HG02678 (cell line): ENCODE data around the gene PROSER3.

Experiments
- ATAC-seq: cut with Tn5 transposase; IDR thresholded peaks from one replicate; pipeline ENCODE4 v1.9.1; 2021; ENCODE audit warnings: mild to moderate bottlenecking, moderate library complexity; ENCODE audit not compliant: unreplicated experiment

The PROSER3 gene

DNA sequence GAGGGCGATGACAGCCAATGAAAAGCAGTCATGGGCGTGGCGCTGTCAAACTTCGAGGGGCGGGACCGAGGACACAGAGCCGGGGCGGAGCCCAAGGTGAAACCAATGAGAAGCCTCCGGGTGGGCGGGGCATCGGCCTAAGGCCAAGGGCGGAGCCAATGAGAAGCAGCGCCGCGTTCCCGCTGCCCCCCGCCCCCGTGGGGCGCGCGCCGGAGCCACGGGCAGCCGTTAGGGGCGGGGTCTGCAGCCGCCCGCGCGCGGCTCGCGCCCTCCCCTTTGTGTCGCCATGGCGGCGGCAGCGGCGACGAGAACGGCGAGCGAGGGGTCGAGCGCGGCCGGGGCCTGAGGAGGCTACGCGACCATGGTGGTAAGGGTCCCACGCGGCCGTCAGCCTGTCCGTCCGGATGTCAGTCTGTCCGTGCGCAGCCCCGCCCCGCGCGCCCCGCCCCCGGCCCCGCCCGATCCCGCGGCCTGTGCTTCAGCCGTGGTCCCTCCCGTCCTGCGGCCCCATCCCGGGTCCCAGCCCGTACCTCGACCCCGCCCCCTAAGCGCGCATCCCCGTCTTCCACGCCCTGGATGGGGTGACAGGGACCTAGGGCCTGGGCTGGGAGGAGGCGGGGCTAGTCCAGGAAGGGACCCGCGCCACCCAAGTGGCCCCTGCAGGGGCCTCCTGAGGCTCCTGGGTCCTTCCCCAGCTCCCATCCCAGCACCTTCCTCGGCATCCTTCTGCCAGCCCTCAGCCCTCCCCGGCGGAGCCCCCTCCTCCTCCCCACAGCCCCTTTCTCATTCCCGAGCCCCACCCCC, 17.5 kb downstream of the PROSER3 start, which contains the start of gene ARHGAP33:
ARHGAP33 (plus strand) TSS at position 267 of the 804 bp plus-strand sequence; CDS start at position 362, 95 bp downstream.
- ATAC-seq: peak; percentile 94

DNA sequence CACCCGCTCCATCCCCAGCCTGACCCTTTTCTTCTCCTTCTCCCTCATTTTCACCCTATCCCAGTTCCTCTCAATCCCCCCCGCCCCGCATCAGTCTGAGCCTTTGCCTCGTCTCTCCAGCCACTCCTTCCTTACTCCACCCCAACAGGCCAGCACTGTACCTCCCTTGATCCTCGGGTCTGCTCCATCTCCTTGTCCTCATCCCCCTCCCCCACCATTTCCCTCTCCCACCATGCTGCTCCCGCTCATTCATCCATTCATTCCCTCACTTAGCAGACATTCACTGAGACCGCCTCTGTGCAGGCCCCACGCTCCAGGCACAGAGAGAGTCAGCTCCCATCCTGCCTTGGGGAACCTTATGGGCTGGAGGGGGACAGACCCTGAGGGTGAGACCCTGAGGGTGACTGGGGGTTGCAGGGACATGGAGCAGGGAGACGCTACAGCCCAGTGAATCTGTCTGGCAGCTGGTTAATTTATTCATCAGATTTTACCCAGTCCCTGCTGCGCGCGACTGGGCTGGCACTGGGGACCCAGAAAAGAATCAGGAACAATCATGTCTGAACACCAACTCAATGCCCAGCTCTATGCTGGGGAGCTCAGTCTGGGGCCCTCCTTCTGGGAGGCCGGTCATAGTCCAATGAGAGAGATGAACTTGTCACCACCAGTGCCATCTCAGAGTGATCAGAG, 18.3 kb downstream of the PROSER3 start:
- no peak for ATAC-seq

GRCh38 chr19:35777086-35777841, 19.3 kb downstream of the PROSER3 start:
- no peak for ATAC-seq

GRCh38 chr19:35777961-35778360, 20.0 kb downstream of the PROSER3 start:
- ATAC-seq: no peak

DNA sequence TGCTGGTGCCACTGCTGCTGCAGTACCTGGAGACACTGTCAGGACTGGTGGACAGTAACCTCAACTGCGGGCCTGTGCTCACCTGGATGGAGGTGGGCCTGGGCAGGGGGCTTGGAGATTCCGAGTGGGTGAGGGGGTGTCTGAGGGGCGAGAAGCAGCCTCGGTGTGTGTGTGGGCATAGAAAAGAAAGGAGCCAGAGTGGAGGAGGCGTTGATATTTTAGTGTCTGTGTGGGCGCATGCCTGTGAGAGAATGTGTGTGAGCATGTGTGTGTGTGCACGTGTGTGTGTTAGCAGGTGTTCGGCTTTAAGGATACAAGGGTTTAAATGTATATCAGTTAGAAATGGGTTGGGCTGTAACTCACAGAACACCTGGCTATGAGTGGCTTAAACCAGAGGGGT, 21.1 kb downstream of the PROSER3 start:
- ATAC-seq: no peak

DNA sequence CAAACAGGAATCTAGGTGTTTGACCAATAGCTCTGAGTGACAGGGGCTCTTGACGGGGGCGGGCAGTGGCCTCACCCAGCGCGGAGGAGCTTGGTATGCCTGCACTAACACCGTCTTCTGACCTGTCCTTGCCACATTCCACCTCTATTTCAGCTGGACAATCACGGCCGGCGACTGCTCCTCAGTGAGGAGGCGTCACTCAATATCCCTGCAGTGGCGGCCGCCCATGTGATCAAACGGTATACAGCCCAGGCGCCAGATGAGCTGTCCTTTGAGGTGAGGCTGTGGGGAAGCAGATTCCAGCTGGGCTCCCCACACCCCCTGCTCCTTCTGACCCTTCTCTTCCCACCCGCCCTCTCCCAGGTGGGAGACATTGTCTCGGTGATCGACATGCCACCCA, 22.1 kb downstream of the PROSER3 start:
- ATAC-seq: no peak

- ATAC-seq: no peak
These were observed 22.7 kb downstream of the PROSER3 start for GRCh38 chr19:35780717-35781116.

- ATAC-seq: no peak
These were observed 23.7 kb downstream of the PROSER3 start for GRCh38 chr19:35781650-35782049.

GRCh38 chr19:35782589-35782988, 24.6 kb downstream of the PROSER3 start:
- no peak for ATAC-seq

- ATAC-seq: no peak
These were observed 25.8 kb downstream of the PROSER3 start for GRCh38 chr19:35783469-35784434.

DNA sequence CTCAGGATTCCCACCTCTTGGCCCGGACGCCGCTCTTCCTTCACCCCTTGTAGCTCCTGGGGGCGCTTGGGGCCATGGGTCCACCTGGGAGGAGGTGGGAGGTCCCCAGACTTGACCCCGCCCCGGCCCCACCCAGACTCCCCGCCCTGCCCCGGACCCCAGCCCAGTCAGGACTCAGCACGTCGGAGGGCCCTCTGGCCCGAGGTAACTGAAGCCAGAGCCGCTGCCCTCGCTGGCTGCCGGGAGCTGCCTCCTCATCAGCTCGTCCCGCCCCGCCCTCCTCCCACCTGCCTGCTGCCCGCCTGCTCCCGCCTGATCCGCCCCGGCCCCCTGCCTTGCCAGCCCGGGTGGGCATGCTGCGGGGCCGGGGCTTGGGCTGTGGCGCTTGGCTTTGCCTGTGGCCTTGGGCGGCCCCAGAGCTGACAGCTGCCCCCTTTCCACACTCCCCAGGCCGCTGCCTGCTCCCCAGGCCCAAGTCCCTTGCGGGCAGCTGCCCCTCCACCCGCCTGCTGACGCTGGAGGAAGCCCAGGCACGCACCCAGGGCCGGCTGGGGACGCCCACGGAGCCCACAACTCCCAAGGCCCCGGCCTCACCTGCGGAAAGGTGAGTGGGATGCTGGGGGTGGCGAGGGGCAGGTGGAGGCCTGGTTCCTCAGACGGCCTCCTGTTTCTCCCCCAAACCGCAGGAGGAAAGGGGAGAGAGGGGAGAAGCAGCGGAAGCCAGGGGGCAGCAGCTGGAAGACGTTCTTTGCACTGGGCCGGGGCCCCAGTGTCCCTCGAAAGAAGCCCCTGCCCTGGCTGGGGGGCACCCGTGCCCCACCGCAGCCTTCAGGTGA, 26.7 kb downstream of the PROSER3 start:
- no peak for ATAC-seq

GRCh38 chr19:35785339-35785627, 27.3 kb downstream of the PROSER3 start:
- ATAC-seq: no peak

GRCh38 chr19:35786299-35787160, 28.6 kb downstream of the PROSER3 start:
- ATAC-seq: no peak

DNA sequence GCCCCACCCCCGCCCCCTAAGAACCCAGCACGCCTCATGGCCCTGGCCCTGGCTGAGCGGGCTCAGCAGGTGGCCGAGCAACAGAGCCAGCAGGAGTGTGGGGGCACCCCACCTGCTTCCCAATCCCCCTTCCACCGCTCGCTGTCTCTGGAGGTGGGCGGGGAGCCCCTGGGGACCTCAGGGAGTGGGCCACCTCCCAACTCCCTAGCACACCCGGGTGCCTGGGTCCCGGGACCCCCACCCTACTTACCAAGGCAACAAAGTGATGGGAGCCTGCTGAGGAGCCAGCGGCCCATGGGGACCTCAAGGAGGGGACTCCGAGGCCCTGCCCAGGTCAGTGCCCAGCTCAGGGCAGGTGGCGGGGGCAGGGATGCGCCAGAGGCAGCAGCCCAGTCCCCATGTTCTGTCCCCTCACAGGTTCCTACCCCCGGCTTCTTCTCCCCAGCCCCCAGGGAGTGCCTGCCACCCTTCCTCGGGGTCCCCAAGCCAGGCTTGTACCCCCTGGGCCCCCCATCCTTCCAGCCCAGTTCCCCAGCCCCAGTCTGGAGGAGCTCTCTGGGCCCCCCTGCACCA, 29.3 kb downstream of the PROSER3 start:
- ATAC-seq: no peak

- no peak for ATAC-seq
These were observed 30.4 kb downstream of the PROSER3 start for GRCh38 chr19:35788205-35788960.

GRCh38 chr19:35789195-35789977, 31.4 kb downstream of the PROSER3 start:
- no peak for ATAC-seq
